HepG2 (cell line): ENCODE data around the gene HNRNPA1. TPM values are rescaled to one million over a fixed set of nuclear protein-coding genes. Genes with fewer than 3 reads are reported as not detected.

Experiments
- ADNP ChIP-seq: sonication (generic); formaldehyde crosslinking; IDR thresholded peaks from 2 replicates; pipeline ENCODE4 v1.4.0; 2020; ENCODE audit warnings: missing genetic modification reagents
- RARA ChIP-seq: IDR thresholded peaks from 2 replicates; pipeline ENCODE4 v1.6.1; 2016; ENCODE audit warnings: missing genetic modification reagents, missing compliant biosample characterization
- SALL1 ChIP-seq: sonication (generic); formaldehyde crosslinking; IDR thresholded peaks from 2 replicates; pipeline ENCODE4 v1.8.0; 2022; ENCODE audit warnings: mild to moderate bottlenecking, missing genetic modification reagents
- THAP7 ChIP-seq: sonication (generic); formaldehyde crosslinking; IDR thresholded peaks from 2 replicates; pipeline ENCODE4 v1.8.1; 2023; ENCODE audit warnings: mild to moderate bottlenecking, missing genetic modification reagents
- XRCC5 ChIP-seq: fragments of 200-400 bp; formaldehyde crosslinking; optimal IDR thresholded peaks from 2 replicates; pipeline ENCODE3; 2017; ENCODE audit warnings: mild to moderate bottlenecking, low read length
- ZNF142 ChIP-seq: sonication (generic); formaldehyde crosslinking; IDR thresholded peaks from 2 replicates; pipeline ENCODE4 v1.4.0; 2020; ENCODE audit warnings: missing genetic modification reagents
- ZNF33B ChIP-seq: sonication (generic); formaldehyde crosslinking; IDR thresholded peaks from 2 replicates; pipeline ENCODE4 v1.5.1; 2020; ENCODE audit warnings: mild to moderate bottlenecking, missing genetic modification reagents
- ZNF543 ChIP-seq: sonication (generic); formaldehyde crosslinking; IDR thresholded peaks from 2 replicates; pipeline ENCODE4 v1.4.0; 2020; ENCODE audit warnings: mild to moderate bottlenecking, missing genetic modification reagents
- ZNF577 ChIP-seq: sonication (generic); formaldehyde crosslinking; IDR thresholded peaks from 2 replicates; pipeline ENCODE4 v1.4.0; 2020; ENCODE audit warnings: mild to moderate bottlenecking, low read depth, missing genetic modification reagents, borderline replicate concordance
- ZNF737 ChIP-seq: sonication (generic); formaldehyde crosslinking; IDR thresholded peaks from 2 replicates; pipeline ENCODE4 v1.5.0; 2020; ENCODE audit warnings: missing genetic modification reagents, mild to moderate bottlenecking, borderline replicate concordance
- polyA plus RNA-seq, 8 experiments: library from polyadenylated mRNA; depleted of rRNA in 3 of 8; stranded (reverse) in 7 of 8; unstranded in 1 of 8; fragments of >200 nt; fragmentation: Illumina TruSeq in 4 of 8; extraction: Trizol in 4 of 8; gene quantifications; 2 replicates each; pipeline versions ENCODE4 v1.2.1 to v1.2.3, GENCODE V29; 2011 to 2016; ENCODE audit warnings: low read depth in 4 of 8, missing spikeins in 1 of 8, mixed read lengths in 1 of 8; ENCODE audit not compliant: insufficient read depth in 1 of 8
- total RNA-seq, 5 experiments: library from RNA; depleted of rRNA; stranded (reverse); fragments of >200 nt; fragmentation: Illumina TruSeq; extraction: Trizol; gene quantifications; 2 replicates each; pipeline ENCODE4 v1.2.3, GENCODE V29; 2016; ENCODE audit warnings: low read depth in 1 of 5
- TF ChIP-seq, protein P1 (sequence below): sonication (generic); formaldehyde crosslinking; IDR thresholded peaks from 2 replicates; pipeline ENCODE4 v1.4.0; 2020; ENCODE audit warnings: missing genetic modification reagents, borderline replicate concordance
- TF ChIP-seq, protein P2 (sequence below): sonication (generic); formaldehyde crosslinking; conservative IDR thresholded peaks from 2 replicates; pipeline ENCODE4 v1.8.1; 2023; ENCODE audit warnings: missing genetic modification reagents
- TF ChIP-seq, protein P3 (sequence below): sonication (generic); formaldehyde crosslinking; IDR thresholded peaks from 2 replicates; pipeline ENCODE4 v1.5.1; 2020; ENCODE audit warnings: missing genetic modification reagents, mild to moderate bottlenecking, borderline replicate concordance

The HNRNPA1 gene
- total and polyA plus RNA-seq, 2 of the 13 experiments (the other 11 are each of a cell fraction or from before 2014, with no cell fraction given), result 535 to 1,820 TPM

- TF ChIP-seq ZNF142 (CRISPR knock-in tag), result no peak
- TF ChIP-seq SALL1 (CRISPR knock-in tag), result no peak
- no peak for TF ChIP-seq ZNF577
- no peak for TF ChIP-seq ZNF33B (CRISPR knock-in tag)
- no peak for TF ChIP-seq ZNF543 (CRISPR knock-in tag)
- TF ChIP-seq THAP7 (CRISPR knock-in tag), result no peak
- TF ChIP-seq, protein P1, sequence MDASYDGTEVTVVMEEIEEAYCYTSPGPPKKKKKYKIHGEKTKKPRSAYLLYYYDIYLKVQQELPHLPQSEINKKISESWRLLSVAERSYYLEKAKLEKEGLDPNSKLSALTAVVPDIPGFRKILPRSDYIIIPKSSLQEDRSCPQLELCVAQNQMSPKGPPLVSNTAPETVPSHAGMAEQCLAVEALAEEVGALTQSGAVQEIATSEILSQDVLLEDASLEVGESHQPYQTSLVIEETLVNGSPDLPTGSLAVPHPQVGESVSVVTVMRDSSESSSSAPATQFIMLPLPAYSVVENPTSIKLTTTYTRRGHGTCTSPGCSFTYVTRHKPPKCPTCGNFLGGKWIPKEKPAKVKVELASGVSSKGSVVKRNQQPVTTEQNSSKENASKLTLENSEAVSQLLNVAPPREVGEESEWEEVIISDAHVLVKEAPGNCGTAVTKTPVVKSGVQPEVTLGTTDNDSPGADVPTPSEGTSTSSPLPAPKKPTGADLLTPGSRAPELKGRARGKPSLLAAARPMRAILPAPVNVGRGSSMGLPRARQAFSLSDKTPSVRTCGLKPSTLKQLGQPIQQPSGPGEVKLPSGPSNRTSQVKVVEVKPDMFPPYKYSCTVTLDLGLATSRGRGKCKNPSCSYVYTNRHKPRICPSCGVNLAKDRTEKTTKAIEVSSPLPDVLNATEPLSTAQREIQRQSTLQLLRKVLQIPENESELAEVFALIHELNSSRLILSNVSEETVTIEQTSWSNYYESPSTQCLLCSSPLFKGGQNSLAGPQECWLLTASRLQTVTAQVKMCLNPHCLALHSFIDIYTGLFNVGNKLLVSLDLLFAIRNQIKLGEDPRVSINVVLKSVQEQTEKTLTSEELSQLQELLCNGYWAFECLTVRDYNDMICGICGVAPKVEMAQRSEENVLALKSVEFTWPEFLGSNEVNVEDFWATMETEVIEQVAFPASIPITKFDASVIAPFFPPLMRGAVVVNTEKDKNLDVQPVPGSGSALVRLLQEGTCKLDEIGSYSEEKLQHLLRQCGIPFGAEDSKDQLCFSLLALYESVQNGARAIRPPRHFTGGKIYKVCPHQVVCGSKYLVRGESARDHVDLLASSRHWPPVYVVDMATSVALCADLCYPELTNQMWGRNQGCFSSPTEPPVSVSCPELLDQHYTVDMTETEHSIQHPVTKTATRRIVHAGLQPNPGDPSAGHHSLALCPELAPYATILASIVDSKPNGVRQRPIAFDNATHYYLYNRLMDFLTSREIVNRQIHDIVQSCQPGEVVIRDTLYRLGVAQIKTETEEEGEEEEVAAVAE (CRISPR knock-in tag), result no peak
- TF ChIP-seq ZNF737 (CRISPR knock-in tag), result no peak
- TF ChIP-seq, protein P2, sequence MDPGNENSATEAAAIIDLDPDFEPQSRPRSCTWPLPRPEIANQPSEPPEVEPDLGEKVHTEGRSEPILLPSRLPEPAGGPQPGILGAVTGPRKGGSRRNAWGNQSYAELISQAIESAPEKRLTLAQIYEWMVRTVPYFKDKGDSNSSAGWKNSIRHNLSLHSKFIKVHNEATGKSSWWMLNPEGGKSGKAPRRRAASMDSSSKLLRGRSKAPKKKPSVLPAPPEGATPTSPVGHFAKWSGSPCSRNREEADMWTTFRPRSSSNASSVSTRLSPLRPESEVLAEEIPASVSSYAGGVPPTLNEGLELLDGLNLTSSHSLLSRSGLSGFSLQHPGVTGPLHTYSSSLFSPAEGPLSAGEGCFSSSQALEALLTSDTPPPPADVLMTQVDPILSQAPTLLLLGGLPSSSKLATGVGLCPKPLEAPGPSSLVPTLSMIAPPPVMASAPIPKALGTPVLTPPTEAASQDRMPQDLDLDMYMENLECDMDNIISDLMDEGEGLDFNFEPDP (CRISPR knock-in tag), result no peak
- no peak; the same call in 1 of the 2 replicates for TF ChIP-seq RARA (CRISPR knock-in tag)
- TF ChIP-seq, protein P3, sequence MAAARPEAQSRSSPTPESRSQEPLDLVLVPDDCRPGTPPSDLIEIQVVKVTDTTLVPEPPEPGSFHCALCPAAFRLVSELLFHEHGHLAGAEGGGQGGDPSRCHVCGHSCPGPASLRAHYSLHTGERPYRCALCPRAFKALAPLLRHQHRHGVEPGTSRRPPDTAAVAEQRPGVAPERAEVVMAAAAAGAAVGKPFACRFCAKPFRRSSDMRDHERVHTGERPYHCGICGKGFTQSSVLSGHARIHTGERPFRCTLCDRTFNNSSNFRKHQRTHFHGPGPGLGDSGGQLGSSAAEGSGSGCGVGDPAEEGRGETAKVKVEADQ (CRISPR knock-in tag), result no peak
- TF ChIP-seq ADNP (CRISPR knock-in tag), result no peak
- no peak for TF ChIP-seq XRCC5
These were observed 21.0 kb downstream of the HNRNPA1 start (continued) for GRCh38 chr12:54301428-54302048.
